Measurements from ENCODE around the gene NUF2.
"Not testable (repeated sequence)": the region's sequence is repeated elsewhere in the genome, so short reads cannot be mapped to it uniquely, and the experiment has no call there.

Gene NUF2

DNA sequence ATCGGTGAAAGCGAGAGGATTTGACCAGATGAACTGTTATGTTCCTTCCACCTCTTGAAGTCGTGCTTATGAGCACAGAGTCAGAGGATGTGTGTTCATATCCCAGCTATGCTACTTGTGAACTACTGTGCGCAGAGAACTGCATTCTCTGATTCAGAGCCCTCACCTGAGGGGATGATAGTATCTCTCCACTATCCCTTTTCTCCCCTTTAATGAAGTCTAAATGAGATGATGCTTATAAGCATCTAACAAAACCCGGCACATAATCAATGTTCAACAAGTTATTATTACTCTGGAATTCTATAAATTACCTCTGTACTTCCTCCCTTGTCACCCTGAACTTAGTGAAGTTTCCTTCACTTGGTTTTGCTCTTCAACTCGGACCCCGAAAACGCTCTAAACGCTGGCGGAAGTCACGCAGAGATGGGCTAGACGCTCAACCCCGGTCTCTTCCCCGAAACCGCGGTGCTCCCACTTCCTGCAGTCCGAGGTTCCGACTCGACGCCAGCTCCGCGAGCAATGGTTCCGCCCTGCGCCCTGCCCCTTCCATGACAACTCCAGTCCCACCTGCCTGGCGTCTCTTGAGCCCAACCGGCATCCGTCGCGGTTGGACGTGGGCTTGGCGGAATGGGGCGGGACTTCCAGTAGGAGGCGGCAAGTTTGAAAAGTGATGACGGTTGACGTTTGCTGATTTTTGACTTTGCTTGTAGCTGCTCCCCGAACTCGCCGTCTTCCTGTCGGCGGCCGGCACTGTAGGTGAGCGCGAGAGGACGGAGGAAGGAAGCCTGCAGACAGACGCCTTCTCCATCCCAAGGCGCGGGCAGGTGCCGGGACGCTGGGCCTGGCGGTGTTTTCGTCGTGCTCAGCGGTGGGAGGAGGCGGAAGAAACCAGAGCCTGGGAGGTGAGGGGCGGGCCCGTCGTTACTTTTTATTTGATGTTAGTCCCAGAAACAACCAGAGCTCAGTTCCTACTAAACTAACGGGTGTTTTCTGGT lies at the start of gene NUF2:
NUF2 (plus strand) TSS at position 644 of the 995 bp plus-strand sequence. CDS start 4,098 bp downstream, outside the sequence.
- peak; percentile 97 for DNase-seq

DNA sequence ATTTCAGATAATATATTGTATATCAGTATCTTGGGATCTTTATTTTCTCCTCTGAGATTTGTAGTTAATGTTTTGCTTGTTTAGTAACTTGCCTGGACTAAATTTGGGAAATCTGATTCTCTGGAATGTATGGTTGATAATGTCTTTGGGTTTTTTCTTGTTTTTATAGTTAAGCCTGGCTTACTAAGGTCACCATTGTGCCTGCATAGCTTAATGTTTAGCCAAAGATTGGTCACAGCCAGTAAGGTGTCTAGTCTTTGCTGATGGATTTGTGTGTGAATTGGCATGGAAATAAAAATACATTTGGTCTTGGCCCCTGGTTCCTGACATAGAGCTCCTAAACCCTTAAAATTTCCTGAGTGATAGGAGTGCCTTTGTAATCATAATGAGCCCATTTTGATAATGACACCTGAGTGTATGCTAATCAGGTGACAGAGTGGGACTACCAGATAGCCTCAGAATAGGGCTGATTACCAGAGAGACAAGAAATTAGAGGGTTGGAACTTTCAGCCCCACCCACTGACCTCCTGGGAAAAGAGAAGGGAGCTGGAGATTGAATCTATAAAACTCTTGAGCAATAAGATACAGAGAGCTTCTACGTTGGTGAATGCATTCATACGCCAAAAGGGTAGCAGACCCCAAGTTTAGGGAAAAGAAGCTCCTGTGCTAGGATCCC lies 47.9 kb upstream of the NUF2 start:
- DNase-seq = no peak

DNA sequence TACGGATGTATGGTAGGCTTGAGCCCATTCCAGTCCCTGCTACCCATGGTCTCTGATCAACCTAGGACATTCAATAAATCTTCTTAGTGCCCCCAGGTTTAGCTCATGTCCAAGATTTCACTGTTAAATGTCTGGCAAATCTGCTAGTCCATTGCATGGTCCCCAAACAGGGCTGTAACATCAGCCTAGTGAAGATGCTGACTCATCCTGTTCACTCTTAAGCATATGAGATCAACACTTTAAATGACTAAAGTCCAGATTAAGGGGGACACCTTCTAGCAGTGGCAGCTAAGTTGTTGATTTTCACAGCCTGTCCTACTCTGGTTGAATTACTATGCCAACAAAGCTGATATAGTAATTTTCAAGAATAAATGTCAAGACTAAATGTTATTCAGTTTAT lies 46.5 kb upstream of the NUF2 start:
- no peak for DNase-seq

DNA sequence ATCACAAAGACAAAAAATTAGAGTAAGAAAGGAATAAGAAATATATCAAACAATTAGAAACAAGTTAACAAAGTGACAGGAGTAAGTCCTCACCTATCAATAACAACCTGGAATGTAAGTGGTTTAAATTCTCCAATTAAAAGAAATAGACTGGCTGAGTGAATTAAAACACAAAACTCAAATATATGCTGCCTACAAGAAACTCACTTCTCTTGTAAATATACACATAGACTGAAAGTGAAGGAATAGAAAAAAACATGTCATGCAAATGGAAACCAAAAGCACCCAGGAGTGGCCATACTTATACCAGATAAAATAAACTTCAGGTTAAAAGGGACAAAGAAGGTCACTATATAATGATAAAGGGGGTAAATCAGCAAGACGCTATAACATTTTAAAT lies 43.2 kb upstream of the NUF2 start:
- DNase-seq = no peak

DNA sequence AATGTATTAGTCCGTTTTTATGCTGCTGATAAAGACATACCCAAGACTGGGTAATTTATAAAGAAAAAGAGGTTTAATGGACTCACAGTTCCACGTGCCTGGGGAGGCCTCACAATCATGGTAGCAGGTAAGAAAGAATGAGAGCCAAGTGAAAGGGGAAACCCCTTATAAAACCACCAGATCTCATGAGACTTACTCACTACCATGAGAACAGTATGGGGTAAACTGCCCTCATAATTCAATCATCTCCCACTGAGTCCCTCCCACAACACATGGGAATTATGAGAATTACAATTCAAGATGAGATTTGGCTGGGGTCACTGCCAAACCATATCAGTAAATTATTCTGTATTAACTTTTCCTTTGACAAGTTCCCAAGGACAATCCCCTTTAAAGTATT lies 36.9 kb upstream of the NUF2 start:
- DNase-seq = not testable (repeated sequence)

DNA sequence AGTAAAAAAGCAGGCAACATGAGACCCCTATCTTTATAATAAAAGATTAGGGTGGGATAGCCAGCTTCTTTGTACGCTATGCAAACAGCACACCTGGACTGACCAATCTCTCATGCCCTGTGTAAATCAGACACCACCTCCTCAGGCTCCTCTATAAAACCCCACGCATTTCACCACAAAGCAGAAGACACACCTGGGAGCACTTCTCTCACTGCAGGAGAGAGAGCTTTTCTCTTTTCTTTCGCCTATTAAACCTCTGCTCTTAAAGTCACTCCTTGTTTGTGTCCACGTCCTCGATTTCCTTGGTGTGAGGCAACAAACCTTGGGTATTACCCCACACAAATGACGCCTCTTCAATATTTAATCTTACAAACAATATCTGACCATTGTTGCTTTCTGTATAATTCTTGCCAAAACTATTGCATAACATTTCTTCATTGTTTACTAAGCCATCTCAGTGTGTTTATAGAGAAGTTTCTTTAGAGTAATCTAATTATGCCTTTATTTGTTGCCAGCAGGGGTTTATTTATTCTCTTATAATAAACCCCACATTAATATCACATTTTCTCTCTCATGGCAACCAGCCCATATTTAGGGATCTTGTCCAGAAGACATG lies 31.6 kb upstream of the NUF2 start:
- DNase-seq = no peak

DNA sequence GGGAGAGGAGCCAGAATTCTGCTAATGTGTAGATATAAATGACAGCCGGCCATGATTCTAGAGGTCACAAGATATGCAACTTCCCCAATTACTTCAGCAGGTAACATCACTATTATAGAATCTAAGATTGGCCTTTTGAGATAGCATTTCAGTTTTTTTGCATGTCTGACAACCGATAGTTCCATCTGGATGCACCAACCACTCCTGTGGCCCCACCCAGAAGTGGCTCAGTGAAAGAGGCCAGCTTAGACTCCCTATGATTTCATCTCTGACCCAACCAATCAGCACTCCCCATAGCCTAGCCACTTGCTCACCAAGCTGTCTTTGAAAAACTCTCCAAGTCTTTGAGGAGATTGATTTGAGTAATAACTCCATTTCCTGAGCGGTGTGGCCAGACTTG lies 30.3 kb upstream of the NUF2 start:
- DNase-seq = no peak

DNA sequence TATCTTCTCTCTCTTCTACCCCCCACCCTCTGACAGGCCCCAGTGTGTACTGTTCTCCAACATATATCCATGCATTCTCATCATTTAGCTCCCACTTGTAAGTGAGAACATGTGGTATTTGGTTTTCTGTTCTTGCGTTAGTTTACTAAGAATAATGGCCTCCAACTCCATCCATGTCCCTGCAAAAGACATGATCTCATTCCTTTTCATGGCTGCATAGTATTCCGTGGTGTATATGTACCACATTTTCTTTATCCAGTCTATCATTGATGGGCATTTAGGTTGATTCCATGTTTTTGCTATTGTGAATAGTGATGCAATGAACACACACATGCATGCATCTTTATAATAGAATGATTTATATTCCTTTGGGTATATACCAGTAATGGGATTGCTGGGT lies 29.6 kb upstream of the NUF2 start:
- not testable (repeated sequence) for DNase-seq

DNA sequence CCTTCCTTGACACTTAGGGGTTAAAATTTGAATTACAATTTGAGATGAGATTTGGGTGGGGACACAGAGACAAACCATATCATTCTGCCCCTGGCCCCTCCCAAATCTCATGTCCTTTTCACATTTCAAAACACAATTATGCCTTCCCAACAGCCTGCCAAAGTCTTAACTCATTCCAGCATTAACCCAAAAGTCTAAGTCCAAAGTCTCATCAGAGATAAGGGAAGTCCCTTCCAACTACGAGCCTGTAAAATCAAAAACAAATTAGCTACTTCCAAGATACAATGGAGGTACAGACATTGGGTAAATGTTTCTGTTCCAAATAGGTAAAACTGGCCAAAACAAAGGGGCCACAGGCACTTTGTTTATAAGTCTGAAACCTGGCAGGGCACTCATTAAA lies 28.3 kb upstream of the NUF2 start:
- not testable (repeated sequence) for DNase-seq

DNA sequence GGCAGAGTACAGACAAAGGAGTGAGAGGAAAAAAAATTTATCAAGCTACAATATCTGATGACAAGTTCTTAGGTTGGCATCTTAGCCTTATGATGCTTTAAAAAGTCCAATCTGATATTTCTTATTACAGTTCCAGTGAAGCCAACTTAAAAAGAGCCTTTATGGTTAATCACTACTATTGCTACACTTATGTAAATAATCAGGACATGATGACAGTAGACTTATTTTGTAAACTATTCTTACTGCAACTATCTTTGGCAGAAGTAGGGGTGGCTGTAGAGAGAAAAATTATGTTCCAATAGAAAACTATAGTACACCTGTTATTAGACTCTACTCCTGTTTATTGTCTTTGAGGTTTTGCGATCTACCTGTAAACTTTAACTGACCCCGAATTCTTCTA lies 25.8 kb upstream of the NUF2 start:
- DNase-seq = no peak

DNA sequence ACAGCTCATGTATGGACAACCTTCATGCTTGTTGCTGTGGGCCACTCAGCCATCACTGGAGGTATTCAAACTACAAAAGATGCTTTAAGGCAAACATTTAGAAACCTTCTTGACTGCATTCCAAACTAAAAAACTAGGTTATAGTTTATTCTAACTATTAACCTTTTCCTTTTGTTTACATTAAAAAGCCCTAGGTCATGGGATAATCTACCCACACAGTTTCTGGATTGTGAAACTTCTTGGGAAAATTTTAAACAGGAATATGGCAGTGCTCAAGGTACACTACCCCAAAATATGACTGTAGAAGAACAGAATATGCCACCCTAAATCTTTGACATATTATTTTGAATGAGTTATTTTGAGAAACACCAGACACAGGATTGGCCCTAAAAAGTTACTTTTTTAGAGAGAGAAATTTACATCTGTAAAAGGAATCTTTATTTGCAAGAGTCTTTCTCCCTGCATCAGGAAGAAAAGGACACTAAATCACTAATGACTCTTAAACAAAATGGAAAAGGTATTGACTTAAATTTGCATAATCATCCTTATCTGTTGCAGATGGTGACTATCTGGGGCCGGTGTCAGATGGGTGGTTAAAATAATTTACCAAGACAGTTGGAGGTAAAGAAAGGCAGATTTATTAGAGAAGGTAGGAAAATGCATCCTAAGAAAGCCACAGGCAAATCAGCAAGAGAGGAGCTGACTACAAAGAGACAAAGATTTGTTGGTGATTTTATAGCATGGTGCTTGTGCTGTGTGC lies 25.1 kb upstream of the NUF2 start:
- DNase-seq = no peak

DNA sequence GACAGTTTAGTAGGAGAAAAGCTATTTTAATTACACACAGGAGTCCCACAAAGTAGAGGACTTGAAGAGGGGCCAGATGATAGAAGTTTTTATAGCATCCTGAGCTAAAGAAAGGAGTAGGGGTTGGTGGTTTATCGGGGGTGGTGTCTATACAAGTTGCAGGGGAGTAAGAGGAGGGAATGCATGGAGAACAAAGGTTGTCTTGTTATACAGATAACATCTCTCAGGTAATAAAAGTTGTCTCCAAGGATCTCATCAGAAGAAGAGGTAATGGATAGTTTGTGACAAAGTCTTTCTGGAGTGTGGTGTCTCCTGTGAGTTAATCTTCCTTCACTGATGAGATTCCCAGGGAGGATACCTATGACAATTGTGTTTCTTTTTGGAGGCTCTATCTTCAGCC lies 23.4 kb upstream of the NUF2 start:
- DNase-seq = no peak

DNA sequence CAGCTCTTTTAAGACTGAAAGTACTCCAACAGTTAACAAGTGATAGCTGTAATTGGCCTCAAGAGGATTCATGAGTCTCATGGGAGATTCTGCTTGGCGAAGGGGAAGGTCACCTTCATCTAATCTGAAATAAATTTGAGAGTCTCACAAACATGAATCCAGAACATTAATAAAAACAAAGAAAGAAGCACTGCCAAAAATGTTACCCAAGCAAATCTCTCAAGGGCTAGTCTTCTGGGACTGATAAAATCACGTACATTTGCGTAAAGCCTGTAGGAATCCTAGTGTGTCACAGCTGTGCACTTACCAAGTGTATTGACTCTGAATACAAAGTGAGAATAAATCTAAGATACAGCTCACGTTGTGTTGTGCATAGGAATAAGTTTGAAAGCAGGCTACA lies 21.2 kb upstream of the NUF2 start:
- DNase-seq = no peak

DNA sequence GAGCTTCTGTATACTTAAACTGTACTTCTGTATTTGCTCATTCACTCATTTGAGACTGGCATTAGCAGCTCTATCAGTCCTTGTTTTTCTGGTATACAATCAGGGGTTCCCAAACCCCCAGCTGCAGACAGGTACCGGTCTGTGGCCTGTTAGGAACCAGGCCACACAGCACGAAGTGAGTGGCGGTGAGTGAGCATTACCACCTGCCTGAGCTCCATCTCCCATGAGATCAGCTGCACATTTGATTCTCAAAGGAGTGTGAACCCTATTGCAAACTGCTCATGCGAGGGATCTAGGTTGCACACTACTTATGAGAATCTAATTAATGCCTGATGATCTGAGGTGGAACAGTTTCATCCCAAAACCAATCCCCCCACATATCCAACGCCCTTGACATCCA lies 18.2 kb upstream of the NUF2 start:
- no peak for DNase-seq

DNA sequence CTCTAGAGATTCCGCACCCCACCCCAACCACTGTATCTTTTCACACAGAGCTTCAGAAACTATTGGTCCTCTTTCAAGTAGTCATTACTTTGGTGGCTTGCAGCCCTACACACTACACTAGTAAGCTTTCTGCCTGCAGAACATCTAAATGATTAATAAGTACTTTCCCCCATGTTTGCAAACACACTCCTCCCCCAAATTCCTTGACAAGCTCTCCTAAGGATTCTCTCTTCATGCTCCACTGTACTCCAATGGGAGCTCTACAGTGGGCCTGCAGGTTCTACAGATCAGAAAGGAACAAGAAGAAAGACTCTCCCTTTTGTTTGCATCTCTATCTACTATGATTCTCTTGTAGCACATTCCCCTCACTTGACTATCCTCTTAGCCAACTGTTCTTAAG lies 16.3 kb upstream of the NUF2 start:
- no peak for DNase-seq

DNA sequence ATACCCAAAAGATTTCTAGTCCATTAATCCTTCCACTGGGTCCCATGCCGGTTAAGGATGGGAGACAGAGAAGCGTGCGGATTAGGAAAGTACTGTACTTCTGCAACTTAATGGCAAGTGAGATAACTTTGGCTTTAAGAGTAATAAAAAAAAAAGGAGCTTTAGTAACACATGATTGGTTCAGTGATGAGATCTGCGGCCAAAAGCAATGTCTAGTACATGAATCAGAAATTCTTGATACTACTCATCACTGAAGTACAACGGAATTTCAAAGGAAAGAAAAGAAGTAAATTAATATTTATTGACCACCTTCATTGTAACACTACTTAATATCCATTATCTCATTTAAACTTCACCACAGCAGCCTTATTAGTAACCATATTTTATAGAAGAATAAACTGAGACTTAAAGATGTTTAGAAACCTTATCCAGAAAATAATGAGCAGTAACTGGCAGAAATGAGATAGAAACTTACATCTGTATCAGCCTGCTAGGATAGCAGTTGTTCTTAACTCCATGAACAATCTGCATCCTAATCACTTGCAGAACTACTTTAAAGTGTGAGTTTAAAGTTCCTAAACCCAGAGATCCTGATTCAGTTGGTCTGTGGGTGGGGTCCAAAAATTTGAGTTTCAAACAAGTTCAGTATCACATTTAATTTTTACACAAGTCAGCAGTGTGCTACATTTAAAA lies 14.1 kb upstream of the NUF2 start:
- DNase-seq = no peak

DNA sequence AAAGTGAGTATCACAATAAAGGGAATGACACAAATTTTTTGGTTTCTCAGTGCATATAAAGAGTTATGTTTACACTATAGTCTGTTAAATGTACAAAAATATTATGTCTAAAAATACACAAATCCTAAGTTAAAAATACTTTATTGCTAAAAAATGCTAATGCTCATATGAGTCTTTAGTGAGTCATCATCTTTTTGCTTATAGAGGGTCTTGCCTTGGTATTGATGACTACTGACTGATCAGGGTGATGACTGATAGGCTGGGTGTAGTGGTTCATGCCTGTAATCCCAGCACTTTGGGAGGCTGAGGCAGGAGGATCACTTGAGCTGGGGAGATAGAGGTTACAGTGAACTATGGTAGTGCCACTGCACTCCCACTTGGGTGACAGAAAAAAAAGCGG lies 12.9 kb upstream of the NUF2 start:
- DNase-seq = no peak

DNA sequence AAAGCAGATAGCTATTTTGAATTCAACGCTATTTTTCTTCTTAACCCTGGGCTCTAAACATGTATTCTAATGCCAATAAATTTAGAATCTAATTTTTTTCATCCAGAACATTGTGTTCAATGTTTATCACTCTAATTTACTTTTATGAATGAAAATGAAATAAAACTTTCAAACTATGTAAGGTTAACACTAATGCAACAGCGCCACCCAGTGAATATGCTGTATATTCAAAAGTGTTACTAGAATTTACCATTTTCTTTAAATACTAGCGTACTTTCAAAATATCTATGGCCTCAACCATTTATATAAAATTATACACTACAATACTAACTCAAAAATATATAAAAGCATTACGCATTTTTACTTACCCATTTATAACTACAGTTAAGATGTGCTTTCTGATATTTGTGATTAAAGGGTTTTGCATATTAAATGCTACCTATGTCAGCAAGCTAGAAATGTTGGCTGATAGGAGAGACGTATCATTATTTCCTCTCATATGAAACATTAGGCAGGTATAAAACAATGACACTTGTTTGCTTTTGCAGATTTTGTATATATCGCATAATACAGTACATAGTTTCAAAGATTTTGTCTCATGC lies 5.9 kb upstream of the NUF2 start:
- no peak for DNase-seq

DNA sequence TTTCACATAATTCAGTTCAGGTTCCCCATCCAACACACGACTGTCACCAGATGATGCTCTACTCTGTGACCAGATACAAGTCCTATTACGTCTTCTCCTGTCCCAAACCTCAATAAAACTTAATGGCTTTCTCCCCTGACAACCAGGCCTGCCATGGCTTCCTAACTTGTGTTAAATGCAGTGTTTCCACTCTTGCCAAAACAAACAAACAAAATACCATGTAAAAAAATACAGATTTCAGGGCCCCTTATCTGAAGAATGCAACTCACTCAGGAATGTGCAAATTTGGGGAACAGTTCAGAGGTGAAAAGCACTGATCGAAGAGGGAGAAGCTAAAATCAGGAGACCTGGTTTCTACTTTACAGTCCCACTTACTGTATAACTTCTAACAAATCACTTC lies 863 bp upstream of the NUF2 start:
- DNase-seq = no peak

DNA sequence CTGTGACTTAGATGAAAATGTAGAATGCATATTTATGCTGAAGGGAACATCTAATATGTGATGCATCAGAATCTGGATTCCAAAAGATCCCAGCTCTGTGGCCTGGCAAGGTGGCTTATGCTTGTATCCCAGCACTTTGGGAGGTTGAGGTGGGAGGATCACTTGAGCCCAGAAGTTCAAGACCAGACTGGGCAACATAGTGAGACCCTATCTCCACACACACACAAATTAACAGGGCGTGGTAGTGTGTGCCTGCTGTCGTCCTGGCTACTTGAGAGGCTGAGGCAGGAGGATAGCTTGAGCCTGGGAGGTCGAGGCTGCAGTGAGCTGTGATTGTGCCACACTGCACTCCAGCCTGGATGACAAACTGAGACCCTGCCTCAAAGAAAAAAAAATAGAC lies 1.6 kb downstream of the NUF2 start:
- not testable (repeated sequence) for DNase-seq

DNA sequence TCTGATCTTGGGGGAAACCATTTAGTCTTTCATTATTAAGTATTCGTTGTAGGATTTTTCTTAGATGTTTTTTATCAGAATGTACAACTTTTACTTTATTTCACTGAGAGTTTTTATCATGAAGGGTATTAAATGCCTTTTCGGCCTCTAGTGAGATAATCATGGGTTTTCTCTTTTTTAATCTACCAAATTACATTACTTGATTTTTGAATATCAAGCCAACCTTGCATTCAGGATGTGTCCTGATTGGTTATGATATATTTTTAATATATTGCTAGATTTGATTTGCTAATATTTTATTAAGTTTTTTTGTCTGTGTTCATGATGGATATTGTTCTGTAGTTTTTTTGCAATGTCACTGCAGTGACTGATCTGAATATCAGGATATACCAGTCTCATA lies 9.4 kb downstream of the NUF2 start:
- DNase-seq = no peak

DNA sequence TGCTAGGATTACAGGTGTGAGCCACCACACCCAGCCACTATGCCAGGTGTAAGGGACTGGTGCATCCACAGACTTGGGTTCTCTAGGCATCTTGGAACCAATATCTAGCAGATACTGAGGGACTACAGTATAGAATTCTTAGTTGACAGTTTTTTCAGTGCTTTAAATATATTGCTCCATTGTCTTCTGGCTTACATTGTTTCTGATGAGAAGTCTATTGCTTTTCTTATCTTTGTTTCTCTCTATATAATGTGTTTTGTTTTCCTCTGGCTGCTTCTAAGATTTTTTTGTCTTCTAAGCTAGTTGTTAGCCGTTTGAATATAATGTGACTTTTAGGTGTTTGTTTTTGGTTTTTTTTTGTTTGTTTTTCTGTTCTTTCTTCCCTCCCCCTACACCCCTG lies 13.5 kb downstream of the NUF2 start:
- no peak for DNase-seq
